HepG2 (cell line): Measurements from ENCODE around the gene DNM3. TPM values are rescaled to one million over a fixed set of nuclear protein-coding genes. Genes with fewer than 3 reads are reported as not detected.
A peak's percentile ranks its signal among the peaks of the same experiment; 100 is the strongest.

Experiments used
- ATAC-seq: fragments of 200-7000 bp; cut with Tn5 transposase; 3 replicates; pipeline ENCODE4 v1.9.1; 2020; ENCODE audit warnings: mild to moderate bottlenecking, moderate library complexity
- BruUV-seq: library from RNA; stranded (reverse); fragments of 400-500 nt; replicated peaks from 2 replicates; lab custom pipeline; 2021; lab: Mats Ljungman, UMichigan
- CTCF ChIA-PET: fragments of 300-600 bp; formaldehyde crosslinking; extraction: SDS; loops from one replicate; lab custom pipeline; 2021; ENCODE audit warnings: low total read pairs, inconsistent platforms, low intra/inter-chr PET ratio; lab: Yijun Ruan, JAX
- POLR2A ChIA-PET: fragments of 350-600 bp; sonication (Branson Sonifier 250); formaldehyde crosslinking; loops from one replicate; lab custom pipeline; 2020; ENCODE audit warnings: antibody characterized with exemption, inconsistent platforms; lab: Yijun Ruan, JAX
- DNase-seq: peaks from one replicate; pipeline ENCODE4 v3.0.0-alpha.2; 2015; ENCODE audit warnings: low spot score
- FAIRE-seq: peaks from 3 replicates; lab custom pipeline; 2011; peaks lifted over from hg19 to GRCh38; lab: Jason Lieb, UNC
- H2AFZ ChIP-seq: one replicate; pipeline ENCODE4 v1.6.1; 2011; ENCODE audit warnings: low read length, inconsistent platforms
- H3K27ac ChIP-seq: fragments of 300-600 bp; 3 replicates; pipeline ENCODE4 v1.8.0; 2011; ENCODE audit warnings: mixed run types, mild to moderate bottlenecking, mixed read lengths, low read length, inconsistent platforms; ENCODE audit not compliant: insufficient read depth; ENCODE audit errors: extremely low read length
- H3K27me3 ChIP-seq, 2 experiments: fragments of 200-600 bp in 1 of 2; 2 replicates in 1 of 2; 3 replicates in 1 of 2; pipeline versions ENCODE4 v1.6.0 to v1.8.0; 2011; ENCODE audit warnings: low read length in 2 of 2, mild to moderate bottlenecking in 2 of 2, moderate library complexity in 2 of 2, inconsistent platforms in 1 of 2; ENCODE audit not compliant: insufficient read depth in 2 of 2, control insufficient read depth in 1 of 2
- H3K36me3 ChIP-seq, 2 experiments: fragments of 200-600 bp in 1 of 2; replicated peaks in 1 of 2; 2 replicates in 1 of 2; 3 replicates in 1 of 2; pipeline versions ENCODE4 v1.5.1 to v1.8.0; 2011; ENCODE audit warnings: low read length in 2 of 2, inconsistent platforms in 1 of 2; ENCODE audit not compliant: insufficient read depth in 2 of 2, control insufficient read depth in 1 of 2
- H3K4me1 ChIP-seq: 2 replicates; pipeline ENCODE4 v1.5.1; 2012; ENCODE audit warnings: low read length, inconsistent platforms; ENCODE audit not compliant: insufficient read depth
- H3K4me2 ChIP-seq: 2 replicates; pipeline ENCODE4 v1.6.0; 2011; ENCODE audit warnings: low read depth, low read length, inconsistent platforms
- H3K4me3 ChIP-seq, 3 experiments: fragments of 200-600 bp in 1 of 3; sonication (generic), shearing (Covaris generic) in 1 of 3; replicated peaks in 1 of 3; 2 replicates each; pipeline ENCODE4 v1.5.1; 2011 to 2016; ENCODE audit warnings: low read length in 3 of 3, inconsistent platforms in 2 of 3, low read depth in 2 of 3, mild to moderate bottlenecking in 2 of 3, control low read depth in 1 of 3, mixed read lengths in 1 of 3; ENCODE audit not compliant: insufficient read depth in 1 of 3
- H3K79me2 ChIP-seq: one replicate; pipeline ENCODE4 v1.6.1; 2011; ENCODE audit warnings: low read length, inconsistent platforms; ENCODE audit not compliant: insufficient read depth
- H3K9ac ChIP-seq: 2 replicates; pipeline ENCODE4 v1.6.0; 2011; ENCODE audit warnings: mild to moderate bottlenecking, low read depth, low read length, inconsistent platforms; ENCODE audit not compliant: insufficient read depth
- H3K9me3 ChIP-seq: 2 replicates; pipeline ENCODE4 v1.5.1; 2012; ENCODE audit warnings: mild to moderate bottlenecking, low read length
- H4K20me1 ChIP-seq: 2 replicates; pipeline ENCODE4 v1.6.0; 2011; ENCODE audit warnings: inconsistent platforms, mild to moderate bottlenecking, low read length, moderate library complexity; ENCODE audit not compliant: insufficient read depth
- AKNA ChIP-seq: sonication (generic); formaldehyde crosslinking; IDR thresholded peaks from 2 replicates; pipeline ENCODE4 v1.4.0; 2020; ENCODE audit warnings: missing genetic modification reagents, borderline replicate concordance
- CEBPB ChIP-seq: IDR thresholded peaks from 2 replicates; pipeline ENCODE4 v1.6.1; 2011; ENCODE audit warnings: low read depth, low read length, improper control_type of control experiment, borderline replicate concordance
- GATA4 ChIP-seq: sonication (generic); IDR thresholded peaks from 2 replicates; pipeline ENCODE4 v1.6.1; 2016; ENCODE audit warnings: antibody characterized with exemption, low read depth, borderline replicate concordance
- MAFF ChIP-seq: IDR thresholded peaks from 2 replicates; pipeline ENCODE4 v1.6.1; 2011; ENCODE audit warnings: low read depth, low read length, improper control_type of control experiment
- MAFK ChIP-seq, 2 experiments: IDR thresholded peaks in 1 of 2; conservative IDR thresholded peaks in 1 of 2; 2 replicates each; pipeline ENCODE4 v1.6.1; 2011; ENCODE audit warnings: improper control_type of control experiment in 2 of 2, low read length in 2 of 2
- NFATC3 ChIP-seq: sonication (generic); formaldehyde crosslinking; IDR thresholded peaks from 2 replicates; pipeline ENCODE4 v1.5.1; 2020; ENCODE audit warnings: mild to moderate bottlenecking, missing genetic modification reagents
- NFYB ChIP-seq: sonication (generic); formaldehyde crosslinking; IDR thresholded peaks from 2 replicates; pipeline ENCODE4 v1.4.0; 2020; ENCODE audit warnings: missing genetic modification reagents
- RAD21 ChIP-seq: fragments of 450-650 bp; formaldehyde crosslinking; IDR thresholded peaks from 2 replicates; pipeline ENCODE4 v1.5.0; 2020; ENCODE audit warnings: mild to moderate bottlenecking
- TSC22D2 ChIP-seq: sonication (generic); formaldehyde crosslinking; IDR thresholded peaks from 2 replicates; pipeline ENCODE4 v1.5.1; 2020; ENCODE audit warnings: missing genetic modification reagents, mild to moderate bottlenecking, borderline replicate concordance
- ZNF282 ChIP-seq: fragments of 450-650 bp; IDR thresholded peaks from 2 replicates; pipeline ENCODE4 v1.6.1; 2018; ENCODE audit not compliant: partially characterized antibody
- ZNF354B ChIP-seq: sonication (generic); formaldehyde crosslinking; IDR thresholded peaks from 2 replicates; pipeline ENCODE4 v1.8.0; 2022; ENCODE audit warnings: mild to moderate bottlenecking, missing genetic modification reagents
- ZNF503 ChIP-seq: sonication (generic); formaldehyde crosslinking; IDR thresholded peaks from 2 replicates; pipeline ENCODE4 v1.4.0; 2020; ENCODE audit warnings: missing genetic modification reagents
- ZNF776 ChIP-seq: sonication (generic); formaldehyde crosslinking; IDR thresholded peaks from 2 replicates; pipeline ENCODE4 v1.4.0; 2020; ENCODE audit warnings: mild to moderate bottlenecking, missing genetic modification reagents
- WGBS: methylation state at CpG from one replicate; pipeline ENCODE4 v1.1.6; 2017; ENCODE audit warnings: low lambda C conversion rate; 5-methylcytosine and 5-hydroxymethylcytosine counted together
- in situ Hi-C: cut with HindIII; loops from 2 replicates; pipeline ENCODE4 v1.10.0; 2017; ENCODE audit warnings: low pct_unique_long_range_greater_than_20kb; ENCODE audit not compliant: extremely low pct_ligation_motif_present
- intact Hi-C: fragments of 100-400 bp; cut with micrococcal nuclease; formaldehyde crosslinking; loops from one replicate; pipeline ENCODE4 v1.10.0; 2022; ENCODE audit not compliant: unreplicated experiment
- polyA plus RNA-seq, 8 experiments: library from polyadenylated mRNA; depleted of rRNA in 3 of 8; stranded (reverse) in 7 of 8; unstranded in 1 of 8; fragments of >200 nt; fragmentation: Illumina TruSeq in 4 of 8; extraction: Trizol in 4 of 8; gene quantifications; 2 replicates each; pipeline versions ENCODE4 v1.2.1 to v1.2.3, GENCODE V29; 2011 to 2016; ENCODE audit warnings: low read depth in 4 of 8, missing spikeins in 1 of 8, mixed read lengths in 1 of 8; ENCODE audit not compliant: insufficient read depth in 1 of 8
- total RNA-seq, 5 experiments: library from RNA; depleted of rRNA; stranded (reverse); fragments of >200 nt; fragmentation: Illumina TruSeq; extraction: Trizol; gene quantifications; 2 replicates each; pipeline ENCODE4 v1.2.3, GENCODE V29; 2016; ENCODE audit warnings: low read depth in 1 of 5

DNM3 gene
- total and polyA plus RNA-seq, 2 of the 13 experiments (the other 11 are each of a cell fraction or from before 2014, with no cell fraction given): 0.05 TPM; not detected in 1

GRCh38 chr1:171934664-171935063 is 93.4 kb downstream of the DNM3 start:
- no peaks in the 10 kb centered on the region; a peak in 1 of 5 replicates for H3K27me3 ChIP-seq
- POLR2A ChIA-PET: no interaction called here
- in situ Hi-C loops: no loop called here
- DNase-seq: no peak
- no peaks in the 10 kb centered on the region for H4K20me1 ChIP-seq
- FAIRE-seq: no peak
- BruUV-seq: no TSS peak
- H3K79me2 ChIP-seq: no peaks in the 10 kb centered on the region
- no peak overlapping the region for H3K4me3 ChIP-seq
- TF ChIP-seq ZNF776: no peak
- no peak for TF ChIP-seq RAD21 (CRISPR knock-in tag)
- no peak for TF ChIP-seq NFYB (CRISPR knock-in tag)
- TF ChIP-seq GATA4: no peak
- no peak for TF ChIP-seq AKNA (CRISPR knock-in tag)
- peak; percentile 22 to 69; a peak in 2 of 4 replicates for TF ChIP-seq MAFK (conservative IDR thresholded peaks at IDR 0.05 in 1 of 2, IDR thresholded peaks at IDR 0.05 in 1 of 2; ENCODE audit: low read length in 2 of 2)
- no peak for TF ChIP-seq ZNF503
- no peak for TF ChIP-seq ZNF282
- no peak for TF ChIP-seq TSC22D2 (CRISPR knock-in tag)
- no peak for TF ChIP-seq ZNF354B
- no peak for TF ChIP-seq NFATC3 (CRISPR knock-in tag)
- peak; percentile 65; the same call in 1 of the 2 replicates for TF ChIP-seq MAFF
- TF ChIP-seq CEBPB: no peak
- CTCF ChIA-PET: no interaction called here
- no peaks in the 10 kb centered on the region for H3K36me3 ChIP-seq
- intact Hi-C loops: no loop called here
- H3K9ac ChIP-seq: no peak overlapping the region
- no peaks in the 10 kb centered on the region for H3K4me1 ChIP-seq
- no peak overlapping the region for H2AFZ ChIP-seq
- H3K9me3 ChIP-seq: no peaks in the 10 kb centered on the region
- no peak overlapping the region for H3K27ac ChIP-seq
- no peak for ATAC-seq
- WGBS: 4% methylated on average over 3 of the region's 3 CpGs
- H3K4me2 ChIP-seq: no peak overlapping the region
